Stimulated activated CD8-positive, alpha-beta memory T cell treated with anti-CD3 and anti-CD28 coated beads, Interleukin-4, amount 100 ng/mL, for 24 hours (primary cell): ENCODE results near the gene EIF2B4.
A peak's percentile ranks its signal among the peaks of the same experiment; 100 is the strongest.
"Not testable (repeated sequence)": the region's sequence is repeated elsewhere in the genome, so short reads cannot be mapped to it uniquely, and the experiment has no call there.

Experiments used
- DNase-seq: peaks from one replicate; pipeline ENCODE4 v3.0.0-alpha.2; 2020; ENCODE audit warnings: low read depth

The EIF2B4 gene

DNA sequence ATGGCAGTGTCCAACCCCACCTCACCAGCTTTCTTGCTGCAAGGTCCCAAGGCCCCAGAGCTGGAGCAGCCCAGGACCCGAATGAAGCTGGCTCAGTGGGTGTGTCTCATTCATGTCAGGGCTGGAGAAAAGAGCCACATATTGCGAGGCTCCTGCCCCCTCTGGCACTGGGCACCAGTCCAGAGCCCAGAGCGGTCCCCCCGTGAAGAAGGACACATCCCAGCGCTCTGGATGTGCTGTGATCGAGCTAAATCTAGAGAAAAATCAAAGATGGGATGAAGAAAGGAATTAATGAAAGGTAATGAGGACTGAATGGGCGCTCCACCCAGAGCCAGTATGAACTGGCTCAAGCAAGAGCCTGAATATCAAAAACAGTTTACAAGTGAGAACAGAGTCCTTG is 34.0 kb downstream of the EIF2B4 start:
- no peak for DNase-seq

- no peak for DNase-seq
Measured at GRCh38 chr2:27335311-27335710, 34.8 kb downstream of the EIF2B4 start.

DNA sequence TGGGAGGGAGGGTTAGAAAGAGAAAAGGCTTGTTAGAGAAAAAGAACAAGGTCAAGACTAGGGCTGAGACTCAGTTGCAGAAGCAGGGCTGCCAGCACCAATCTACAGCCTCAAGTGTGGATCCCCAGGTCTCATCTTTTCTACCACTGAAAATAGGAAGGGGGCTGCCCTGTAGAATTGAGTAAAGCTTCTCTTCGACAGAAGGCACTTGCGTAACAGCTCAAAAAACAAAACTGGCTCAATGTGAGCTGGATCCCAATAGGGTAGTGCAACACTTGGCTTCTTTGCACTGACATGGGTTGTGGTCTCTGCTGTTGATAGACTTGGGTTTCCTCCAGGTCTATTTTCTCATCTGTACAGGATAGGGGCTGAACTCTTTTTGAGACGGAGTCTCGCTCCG is 45.4 kb downstream of the EIF2B4 start:
- no peak for DNase-seq

DNA sequence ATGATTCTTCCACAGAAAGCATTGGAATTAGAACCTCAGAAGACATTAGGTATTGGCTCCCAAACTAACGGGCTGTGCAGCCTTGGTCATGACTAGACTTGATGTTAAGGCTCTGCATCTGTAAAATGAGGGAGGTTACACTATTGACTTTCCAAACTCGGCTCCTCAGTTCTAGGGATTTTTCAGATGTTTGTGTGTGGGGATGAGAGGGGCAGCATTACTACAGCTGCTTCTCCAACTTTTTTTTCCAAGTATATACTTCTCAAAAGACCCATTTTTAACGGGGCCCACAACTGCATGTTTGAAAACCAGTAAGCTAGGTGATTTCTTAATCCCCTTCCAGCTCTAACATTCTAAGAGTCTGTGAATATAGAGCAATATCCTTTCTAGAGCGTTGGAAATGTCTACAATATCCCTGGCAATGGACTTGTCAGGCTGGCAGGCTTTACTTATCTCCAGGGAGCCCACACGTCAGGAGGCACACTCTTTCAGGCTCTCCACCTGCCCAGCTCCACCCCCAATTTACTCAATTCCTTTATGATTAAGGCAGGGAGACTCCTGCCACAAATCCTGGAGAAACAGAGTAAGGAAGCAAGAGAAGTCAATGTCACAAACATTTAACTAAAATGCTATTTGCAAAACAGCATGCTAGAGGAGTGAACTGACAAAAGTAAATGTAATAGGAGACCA is 46.4 kb downstream of the EIF2B4 start:
- DNase-seq, result no peak

DNA sequence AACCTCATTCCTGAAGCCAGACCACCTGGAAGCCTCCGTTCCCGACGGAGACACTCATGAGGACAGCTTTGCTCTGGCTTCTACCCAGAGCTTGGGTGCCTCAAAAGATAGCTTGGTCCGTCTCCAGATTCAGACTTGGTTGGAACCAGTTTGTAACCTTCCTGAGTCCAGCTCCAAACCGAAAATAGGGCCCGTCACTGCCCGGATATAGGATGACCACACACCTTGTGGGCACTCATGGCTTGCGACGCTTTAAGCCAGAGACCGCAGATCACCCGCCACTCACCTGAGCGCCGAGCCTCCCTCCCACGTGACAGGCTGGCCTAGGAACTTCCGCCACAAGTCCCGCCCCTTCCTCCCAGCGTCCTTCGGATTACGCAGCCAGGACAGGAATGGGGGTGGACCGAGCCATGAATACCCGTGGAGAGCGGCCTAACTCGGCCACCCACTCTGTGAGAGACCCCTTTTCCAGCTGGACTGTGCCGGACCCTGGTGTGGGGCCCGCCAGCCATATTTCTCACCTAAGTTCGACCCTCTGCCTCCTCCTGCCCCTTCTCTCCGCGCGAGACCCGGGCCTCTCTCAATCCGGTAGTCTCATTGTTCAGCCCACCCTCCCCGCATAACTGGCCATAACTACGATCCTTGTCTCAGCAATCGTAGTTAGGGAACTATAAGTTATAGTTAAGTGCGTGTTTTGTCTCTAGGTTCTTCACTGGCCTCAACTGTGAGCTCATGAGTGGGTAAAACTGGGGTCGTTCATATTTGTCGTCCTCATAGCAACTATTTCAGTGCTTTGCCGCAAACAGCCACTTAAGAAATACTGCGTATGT is 47.2 kb downstream of the EIF2B4 start, which contains the start of gene MPV17:
Gene MPV17 (minus strand): TSS at position 332 of the 830 bp plus-strand sequence. CDS start 580 bp downstream, outside the sequence.
- DNase-seq, result peak; percentile 84

DNA sequence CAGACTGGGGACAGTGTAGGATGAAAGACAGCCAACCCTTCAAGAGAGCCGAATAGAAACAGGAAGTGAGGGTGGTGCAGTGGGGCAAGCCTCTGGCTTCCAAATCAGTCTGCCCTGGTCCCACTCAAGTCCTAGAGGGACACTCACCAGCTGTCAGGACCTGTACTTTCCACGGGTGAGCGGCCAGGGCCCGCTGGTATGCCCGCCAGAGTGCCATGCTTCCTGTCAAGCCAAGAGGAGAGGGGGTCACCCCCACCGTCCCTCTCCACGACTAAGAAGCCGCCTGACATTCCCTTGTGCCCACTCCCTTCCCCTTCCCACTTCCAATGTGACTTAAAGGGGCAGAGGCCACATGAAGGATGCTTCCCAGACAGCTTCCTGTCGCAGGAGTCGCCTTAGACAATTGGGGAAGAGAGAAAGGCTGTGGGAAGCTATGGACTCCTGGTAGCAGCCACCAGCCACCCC is 47.8 kb downstream of the EIF2B4 start:
- no peak for DNase-seq

- no peak for DNase-seq
Measured at GRCh38 chr2:27320958-27321543, 49.1 kb downstream of the EIF2B4 start.

DNA sequence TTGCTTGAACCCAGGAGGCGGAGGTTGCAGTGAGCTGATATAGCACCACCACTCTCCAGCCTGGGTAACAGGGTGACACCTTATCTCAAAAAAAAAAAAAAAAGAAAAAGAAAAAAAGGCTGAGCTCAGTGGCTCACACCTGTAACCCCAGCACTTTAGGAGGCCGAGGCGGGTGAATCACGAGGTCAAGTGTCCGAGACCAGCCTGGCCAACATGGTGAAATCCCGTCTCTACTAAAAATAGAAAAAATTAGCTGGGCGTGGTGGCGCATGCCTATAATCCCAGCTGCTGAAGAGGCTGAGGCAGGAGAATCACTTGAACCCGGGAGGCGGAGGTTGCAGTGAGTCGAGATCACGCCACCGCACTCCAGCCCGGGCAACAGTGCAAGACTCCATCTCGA is 50.3 kb downstream of the EIF2B4 start:
- not testable (repeated sequence) for DNase-seq

DNA sequence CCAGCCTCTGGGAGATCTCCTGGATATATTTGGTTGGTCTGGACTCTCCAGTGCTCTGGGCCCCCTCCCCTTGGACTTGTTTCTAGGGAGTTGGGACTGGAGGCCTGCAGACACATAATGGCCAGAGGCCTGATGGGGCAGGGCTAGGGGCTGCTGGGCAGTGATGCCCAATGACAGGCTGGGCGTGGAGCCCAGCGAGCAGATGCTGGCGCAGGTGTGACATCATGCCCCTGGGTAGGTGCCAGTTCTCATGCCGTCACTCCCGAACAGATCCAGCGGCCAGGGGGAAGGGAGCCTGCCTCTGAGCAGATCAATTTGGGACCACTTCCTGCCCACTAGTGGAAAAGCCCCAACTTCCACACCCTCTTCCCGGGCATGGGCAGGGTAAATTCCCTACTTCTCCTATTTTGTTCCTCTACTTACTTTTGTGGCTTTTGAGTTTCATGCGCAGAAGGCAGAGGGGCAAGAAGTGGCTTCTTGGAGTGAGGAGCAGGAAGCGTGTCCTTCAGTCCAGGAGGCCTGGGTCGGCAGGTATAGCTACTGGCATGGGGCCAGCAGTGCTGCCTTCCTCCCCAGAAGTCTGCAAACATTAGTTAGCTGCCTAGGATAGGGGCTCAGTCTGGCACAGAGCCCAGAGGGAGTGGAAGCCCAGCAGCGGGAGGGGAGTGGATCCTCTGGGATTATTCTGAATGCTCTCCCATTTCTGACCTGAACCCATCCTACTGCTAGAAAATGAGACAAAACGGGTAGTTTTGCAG is 53.3 kb downstream of the EIF2B4 start:
- no peak for DNase-seq

DNA sequence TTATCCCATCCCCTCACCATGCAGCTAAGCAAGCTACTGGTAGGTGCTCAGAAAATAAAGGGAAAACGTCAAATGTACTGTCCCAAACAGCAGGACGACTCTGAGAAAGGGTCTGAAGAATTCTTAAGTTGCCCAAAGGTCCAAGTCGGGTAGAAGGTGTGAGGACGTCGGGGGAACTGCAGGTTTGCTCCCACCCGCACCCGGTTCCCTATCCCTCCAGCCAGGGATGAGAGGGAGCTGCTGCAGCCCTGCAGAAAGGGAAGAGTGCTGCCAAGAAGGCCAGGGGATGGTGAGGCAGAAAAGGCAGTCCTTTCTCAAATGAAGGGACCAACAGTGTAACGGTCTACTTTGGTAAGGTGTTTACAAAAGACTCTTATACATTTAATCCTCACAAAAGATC is 55.0 kb downstream of the EIF2B4 start:
- DNase-seq, result no peak

DNA sequence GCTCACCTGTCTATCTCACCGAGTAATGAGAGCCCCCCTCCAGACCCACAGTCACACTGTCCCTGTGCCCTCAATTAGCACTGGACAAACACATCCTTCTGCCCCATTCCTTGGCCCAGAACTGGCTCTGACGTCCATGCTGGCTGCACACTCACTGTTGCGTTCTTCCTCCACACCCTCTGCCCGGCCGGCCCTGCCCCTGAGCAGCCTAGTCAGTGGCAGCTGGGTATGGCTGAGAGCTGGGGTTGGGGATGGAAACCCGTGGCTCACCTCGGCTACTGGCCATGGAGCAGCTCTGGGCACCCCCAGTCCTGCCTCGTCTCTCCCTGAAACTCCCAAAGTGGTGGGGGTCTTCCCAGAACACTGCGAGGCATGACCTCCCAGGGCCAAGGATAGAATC is 55.4 kb downstream of the EIF2B4 start:
- no peak for DNase-seq
